K562 (cell line): ENCODE measurements around the gene ZKSCAN5. TPM values are rescaled to one million over a fixed set of nuclear protein-coding genes. Genes with fewer than 3 reads are reported as not detected.

Experiments
- BHLHE40 ChIP-seq: IDR thresholded peaks from 2 replicates; pipeline ENCODE4 v1.6.1; 2011; ENCODE audit warnings: low read length, improper control_type of control experiment
- CSDE1 ChIP-seq, 2 experiments: fragments of 450-650 bp; IDR thresholded peaks; 2 replicates each; pipeline ENCODE4 v1.6.1; 2016; ENCODE audit warnings: mild to moderate bottlenecking in 1 of 2
- EP400 ChIP-seq: fragments of 450-650 bp; IDR thresholded peaks from 2 replicates; pipeline ENCODE4 v1.6.1; 2017; ENCODE audit warnings: antibody characterized with exemption, mild to moderate bottlenecking, moderate library complexity
- KLF13 ChIP-seq: fragments of 450-650 bp; IDR thresholded peaks from 2 replicates; pipeline ENCODE4 v1.6.1; 2016; ENCODE audit warnings: missing genetic modification characterization, low read depth, mild to moderate bottlenecking, missing compliant biosample characterization, moderate library complexity, borderline replicate concordance
- NCOA6 ChIP-seq: fragments of 450-650 bp; IDR thresholded peaks from 2 replicates; pipeline ENCODE4 v1.6.1; 2017; ENCODE audit warnings: mild to moderate bottlenecking
- NR2C2 ChIP-seq, 2 experiments: fragments of 200-800 bp in 1 of 2; sonication (Bioruptor generic) in 1 of 2; sonication (generic) in 1 of 2; formaldehyde crosslinking in 1 of 2; IDR thresholded peaks; 2 replicates each; pipeline versions ENCODE4 v1.6.1 to v1.8.0; 2016 to 2022; ENCODE audit warnings: mild to moderate bottlenecking in 1 of 2, missing compliant biosample characterization in 1 of 2, missing genetic modification characterization in 1 of 2, missing genetic modification reagents in 1 of 2
- POLR2G ChIP-seq: fragments of 200-400 bp; formaldehyde crosslinking; IDR thresholded peaks from 2 replicates; pipeline ENCODE4 v1.6.1; 2017; ENCODE audit warnings: low read depth, mild to moderate bottlenecking, antibody characterized with exemption, low read length, moderate library complexity
- PRPF4 ChIP-seq: fragments of 200-400 bp; formaldehyde crosslinking; IDR thresholded peaks from one replicate; pipeline ENCODE4 v1.6.1; 2017; ENCODE audit warnings: low read length, low read depth, mild to moderate bottlenecking; ENCODE audit not compliant: insufficient read depth, poor library complexity, severe bottlenecking
- TOE1 ChIP-seq, 2 experiments: fragments of 450-650 bp in 1 of 2; sonication (generic) in 1 of 2; formaldehyde crosslinking in 1 of 2; IDR thresholded peaks; 2 replicates each; pipeline versions ENCODE4 v1.7.1 to v1.8.0; 2016 to 2022; ENCODE audit warnings: borderline replicate concordance in 2 of 2, mild to moderate bottlenecking in 2 of 2, antibody characterized with exemption in 1 of 2, inconsistent platforms in 1 of 2, low read depth in 1 of 2, missing genetic modification reagents in 1 of 2, moderate library complexity in 1 of 2
- ZNF354B ChIP-seq: fragments of 250-450 bp; sonication (Bioruptor Pico); IDR thresholded peaks from 2 replicates; pipeline ENCODE4 v1.4.0; 2020
- polyA plus RNA-seq, 8 experiments: library from polyadenylated mRNA; depleted of rRNA in 4 of 8; stranded (reverse) in 5 of 8; unstranded in 3 of 8; fragments of >200 nt; fragmentation: Nextera tagmentation in 2 of 8; fragmentation: Illumina TruSeq in 1 of 8; extraction: Ambion mirVana in 2 of 8; extraction: Trizol in 1 of 8; gene quantifications; 2 replicates each; pipeline versions ENCODE4 v1.2.1 to v1.2.3, GENCODE V29; 2011 to 2014; ENCODE audit warnings: inconsistent platforms in 1 of 8, missing spikeins in 1 of 8
- total RNA-seq, 7 experiments: library from RNA; depleted of rRNA in 6 of 7; stranded (reverse); fragments of >200 nt in 6 of 7; fragmentation: Illumina TruSeq in 2 of 7; extraction: Trizol in 2 of 7; gene quantifications; 2 replicates each; pipeline versions ENCODE4 v1.2.1 to v1.2.3, GENCODE V29; 2011 to 2021; ENCODE audit warnings: low replicate concordance in 1 of 7
- TF ChIP-seq, protein P1 (sequence below): fragments of 450-650 bp; IDR thresholded peaks from 2 replicates; pipeline ENCODE4 v1.6.1; 2014; ENCODE audit warnings: low read depth, mild to moderate bottlenecking, moderate library complexity, borderline replicate concordance
- TF ChIP-seq, protein P2 (sequence below), 2 experiments: fragments of 450-650 bp; formaldehyde crosslinking in 1 of 2; IDR thresholded peaks; 2 replicates each; pipeline versions ENCODE4 v1.4.0 to v1.6.1; 2014 to 2020; ENCODE audit warnings: mild to moderate bottlenecking in 2 of 2, borderline replicate concordance in 1 of 2, low read depth in 1 of 2
- TF ChIP-seq, protein P3 (sequence below), 2 experiments: IDR thresholded peaks; 2 replicates each; pipeline ENCODE4 v1.6.1; 2011; ENCODE audit warnings: borderline replicate concordance in 1 of 2, control low read depth in 1 of 2, low read depth in 1 of 2, low read length in 1 of 2, mild to moderate bottlenecking in 1 of 2, mixed read lengths in 1 of 2, moderate library complexity in 1 of 2; ENCODE audit not compliant: insufficient read depth in 1 of 2, insufficient read length in 1 of 2, poor library complexity in 1 of 2, severe bottlenecking in 1 of 2; ENCODE audit errors: extremely low read depth in 1 of 2

The ZKSCAN5 gene
- total and polyA plus RNA-seq, 9 of the 15 experiments (the other 6 are each of a cell fraction or from before 2014, with no cell fraction given): 4.2 to 19.0 (median 15.0) TPM

DNA sequence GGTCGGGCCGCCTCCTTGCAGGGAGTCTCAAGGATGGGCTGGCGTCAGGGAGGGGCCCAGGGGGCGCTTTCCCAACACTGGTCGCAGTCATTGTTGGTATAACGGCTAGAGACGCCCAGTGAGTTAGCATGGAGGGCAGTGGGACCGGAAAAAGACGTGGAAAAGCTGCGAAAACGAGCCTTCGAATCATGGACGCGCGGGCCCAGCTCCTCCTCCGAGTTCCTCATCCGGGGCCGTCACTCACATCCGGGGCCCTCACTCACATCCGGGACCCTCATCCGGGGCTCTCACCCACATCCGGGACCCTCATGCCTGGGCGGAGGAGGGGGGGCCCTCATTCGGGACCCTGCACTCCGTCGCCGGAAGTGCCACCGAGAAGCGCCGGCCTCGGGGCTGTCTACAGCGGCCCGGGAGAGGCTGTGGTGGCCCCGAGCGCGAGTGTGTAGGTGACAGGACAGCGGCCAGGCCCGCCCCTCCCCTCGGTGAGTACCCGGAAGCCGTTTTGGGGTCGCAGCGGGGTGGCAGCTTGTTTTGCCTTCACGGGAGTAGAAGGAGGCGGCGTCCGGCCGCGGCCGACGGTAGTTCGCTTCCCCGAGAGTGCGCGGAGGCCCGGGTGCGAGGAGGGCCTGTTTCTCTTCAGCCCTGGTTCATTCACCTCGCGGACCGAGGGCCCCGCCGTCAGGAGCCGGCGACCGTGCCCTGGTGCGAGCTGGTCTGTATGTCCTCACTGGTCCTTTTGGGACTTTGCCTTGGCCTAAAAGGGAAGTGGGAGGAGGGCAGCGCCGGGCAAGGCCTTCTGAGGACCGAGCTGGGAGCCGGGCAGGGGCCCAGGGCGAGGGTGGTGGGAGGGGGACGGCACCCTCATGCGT, 54.1 kb downstream of the ZKSCAN5 start, which contains the start of gene ZNF655 (continued):
- TF ChIP-seq POLR2G (peak; percentile 99), TOE1 (IDR thresholded peaks at IDR 0.05; ENCODE audit: borderline replicate concordance) (peak; percentile 67; the same call in 1 of the 2 replicates), TOE1 (CRISPR knock-in tag; IDR thresholded peaks at IDR 0.05; ENCODE audit: borderline replicate concordance, low read depth) (no peak), PRPF4 (no peak), NCOA6 (peak; percentile 81), ZNF354B (CRISPR knock-in tag) (no peak), BHLHE40 (peak; percentile 6; the same call in 1 of the 2 replicates), NR2C2 (CRISPR knock-in tag; IDR thresholded peaks at IDR 0.05) (0 out of 2 replicates have a peak, but pooled peaks have one; percentile 30), NR2C2 (tag; IDR thresholded peaks at IDR 0.05) (peak; percentile 92), EP400 (peak; percentile 98), KLF13 (tag) (0 out of 2 replicates have a peak, but pooled peaks have one; percentile 36), CSDE1 (IDR thresholded peaks at IDR 0.05) (0 out of 4 replicates have a peak, but pooled peaks of 1 of the 2 experiments have one; percentile 2)
- TF ChIP-seq, protein P1, sequence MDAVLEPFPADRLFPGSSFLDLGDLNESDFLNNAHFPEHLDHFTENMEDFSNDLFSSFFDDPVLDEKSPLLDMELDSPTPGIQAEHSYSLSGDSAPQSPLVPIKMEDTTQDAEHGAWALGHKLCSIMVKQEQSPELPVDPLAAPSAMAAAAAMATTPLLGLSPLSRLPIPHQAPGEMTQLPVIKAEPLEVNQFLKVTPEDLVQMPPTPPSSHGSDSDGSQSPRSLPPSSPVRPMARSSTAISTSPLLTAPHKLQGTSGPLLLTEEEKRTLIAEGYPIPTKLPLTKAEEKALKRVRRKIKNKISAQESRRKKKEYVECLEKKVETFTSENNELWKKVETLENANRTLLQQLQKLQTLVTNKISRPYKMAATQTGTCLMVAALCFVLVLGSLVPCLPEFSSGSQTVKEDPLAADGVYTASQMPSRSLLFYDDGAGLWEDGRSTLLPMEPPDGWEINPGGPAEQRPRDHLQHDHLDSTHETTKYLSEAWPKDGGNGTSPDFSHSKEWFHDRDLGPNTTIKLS: peak; percentile 75; the same call in 1 of the 2 replicates
- TF ChIP-seq, protein P2, sequence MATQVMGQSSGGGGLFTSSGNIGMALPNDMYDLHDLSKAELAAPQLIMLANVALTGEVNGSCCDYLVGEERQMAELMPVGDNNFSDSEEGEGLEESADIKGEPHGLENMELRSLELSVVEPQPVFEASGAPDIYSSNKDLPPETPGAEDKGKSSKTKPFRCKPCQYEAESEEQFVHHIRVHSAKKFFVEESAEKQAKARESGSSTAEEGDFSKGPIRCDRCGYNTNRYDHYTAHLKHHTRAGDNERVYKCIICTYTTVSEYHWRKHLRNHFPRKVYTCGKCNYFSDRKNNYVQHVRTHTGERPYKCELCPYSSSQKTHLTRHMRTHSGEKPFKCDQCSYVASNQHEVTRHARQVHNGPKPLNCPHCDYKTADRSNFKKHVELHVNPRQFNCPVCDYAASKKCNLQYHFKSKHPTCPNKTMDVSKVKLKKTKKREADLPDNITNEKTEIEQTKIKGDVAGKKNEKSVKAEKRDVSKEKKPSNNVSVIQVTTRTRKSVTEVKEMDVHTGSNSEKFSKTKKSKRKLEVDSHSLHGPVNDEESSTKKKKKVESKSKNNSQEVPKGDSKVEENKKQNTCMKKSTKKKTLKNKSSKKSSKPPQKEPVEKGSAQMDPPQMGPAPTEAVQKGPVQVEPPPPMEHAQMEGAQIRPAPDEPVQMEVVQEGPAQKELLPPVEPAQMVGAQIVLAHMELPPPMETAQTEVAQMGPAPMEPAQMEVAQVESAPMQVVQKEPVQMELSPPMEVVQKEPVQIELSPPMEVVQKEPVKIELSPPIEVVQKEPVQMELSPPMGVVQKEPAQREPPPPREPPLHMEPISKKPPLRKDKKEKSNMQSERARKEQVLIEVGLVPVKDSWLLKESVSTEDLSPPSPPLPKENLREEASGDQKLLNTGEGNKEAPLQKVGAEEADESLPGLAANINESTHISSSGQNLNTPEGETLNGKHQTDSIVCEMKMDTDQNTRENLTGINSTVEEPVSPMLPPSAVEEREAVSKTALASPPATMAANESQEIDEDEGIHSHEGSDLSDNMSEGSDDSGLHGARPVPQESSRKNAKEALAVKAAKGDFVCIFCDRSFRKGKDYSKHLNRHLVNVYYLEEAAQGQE (IDR thresholded peaks at IDR 0.05; ENCODE audit: borderline replicate concordance): no peak
- TF ChIP-seq, protein P2 (CRISPR knock-in tag; IDR thresholded peaks at IDR 0.05; ENCODE audit: low read depth): peak; percentile 30; the same call in 1 of the 2 replicates
- TF ChIP-seq, protein P3, sequence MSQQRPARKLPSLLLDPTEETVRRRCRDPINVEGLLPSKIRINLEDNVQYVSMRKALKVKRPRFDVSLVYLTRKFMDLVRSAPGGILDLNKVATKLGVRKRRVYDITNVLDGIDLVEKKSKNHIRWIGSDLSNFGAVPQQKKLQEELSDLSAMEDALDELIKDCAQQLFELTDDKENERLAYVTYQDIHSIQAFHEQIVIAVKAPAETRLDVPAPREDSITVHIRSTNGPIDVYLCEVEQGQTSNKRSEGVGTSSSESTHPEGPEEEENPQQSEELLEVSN (IDR thresholded peaks at IDR 0.05; ENCODE audit: borderline replicate concordance in 1 of 2, extremely low read depth in 1 of 2, insufficient read depth in 1 of 2, insufficient read length in 1 of 2, low read depth in 1 of 2, low read length in 1 of 2, poor library complexity in 1 of 2, severe bottlenecking in 1 of 2): peak; percentile 48 to 57
